SK-N-MC (cell line): ENCODE results near the gene SPATA6.

ENCODE experiments used
- EZH2 ChIP-seq: fragments of 200-600 bp; sonication (generic); IDR thresholded peaks from one replicate; pipeline ENCODE4 v1.6.1; 2017; ENCODE audit warnings: antibody characterized with exemption
- FOXP2 ChIP-seq: optimal IDR thresholded peaks from 2 replicates; pipeline ENCODE3; 2011; ENCODE audit warnings: mild to moderate bottlenecking, moderate library complexity; ENCODE audit not compliant: insufficient read depth; ENCODE audit errors: extremely low read length, control extremely low read depth
- POLR2AphosphoS5 ChIP-seq: IDR thresholded peaks from 2 replicates; pipeline ENCODE4 v1.6.1; 2012; ENCODE audit warnings: mild to moderate bottlenecking, low read depth, low read length, borderline replicate concordance

DNA sequence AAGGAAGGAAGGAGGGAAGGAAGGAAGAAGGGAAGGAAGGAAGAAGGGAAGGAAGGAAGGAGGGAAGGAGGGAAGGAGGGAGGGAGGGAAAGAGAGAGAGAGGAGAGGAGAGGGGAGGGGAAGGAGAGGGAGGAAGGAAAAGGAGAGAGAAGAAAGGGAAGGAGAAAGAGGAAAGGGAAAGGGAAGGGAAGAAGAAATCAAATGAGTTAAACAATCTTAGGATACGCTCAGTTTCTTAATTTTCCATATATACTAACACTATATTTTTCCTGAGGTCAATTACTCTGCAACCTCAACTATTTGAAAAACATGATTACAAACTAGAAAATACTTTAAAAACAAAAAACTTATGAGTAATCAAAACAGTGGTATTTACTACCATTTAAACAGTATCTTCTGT lies 53.3 kb downstream of the SPATA6 start:
- TF ChIP-seq POLR2AphosphoS5 = no peak
- TF ChIP-seq EZH2 = no peak
- no peak for TF ChIP-seq FOXP2
